Smooth muscle cell of the brain vasculature (primary cell): ENCODE data around the gene SDR42E2.
"Not testable (repeated sequence)": the region's sequence is repeated elsewhere in the genome, so short reads cannot be mapped to it uniquely, and the experiment has no call there.

ENCODE experiments used
- DNase-seq: peaks from one replicate; pipeline ENCODE4 v3.0.0-alpha.2; 2012; ENCODE audit warnings: low read depth, low spot score

SDR42E2 gene

DNA sequence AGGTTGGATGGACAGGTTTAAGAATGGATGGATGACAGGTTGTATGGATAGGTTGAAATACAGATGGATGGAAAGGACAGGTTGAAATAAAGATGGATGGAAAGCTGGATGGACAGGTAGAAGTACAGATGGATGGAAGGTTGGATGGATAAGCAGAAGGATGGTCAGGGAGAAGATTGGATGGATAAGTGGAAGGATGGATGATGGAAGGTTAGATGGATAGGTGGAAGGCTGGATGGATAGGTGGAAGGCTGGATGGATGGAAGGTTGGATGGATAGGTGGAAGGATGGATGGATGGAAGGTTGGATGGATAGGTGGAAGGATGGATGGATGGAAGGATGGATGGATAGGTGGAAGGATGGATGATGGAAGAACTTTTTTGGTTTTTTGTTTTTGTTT is 905 bp upstream of the SDR42E2 start:
- no peak for DNase-seq

GRCh38 chr16:22162656-22163009 is 327 bp downstream of the SDR42E2 start:
- DNase-seq, result no peak

DNA sequence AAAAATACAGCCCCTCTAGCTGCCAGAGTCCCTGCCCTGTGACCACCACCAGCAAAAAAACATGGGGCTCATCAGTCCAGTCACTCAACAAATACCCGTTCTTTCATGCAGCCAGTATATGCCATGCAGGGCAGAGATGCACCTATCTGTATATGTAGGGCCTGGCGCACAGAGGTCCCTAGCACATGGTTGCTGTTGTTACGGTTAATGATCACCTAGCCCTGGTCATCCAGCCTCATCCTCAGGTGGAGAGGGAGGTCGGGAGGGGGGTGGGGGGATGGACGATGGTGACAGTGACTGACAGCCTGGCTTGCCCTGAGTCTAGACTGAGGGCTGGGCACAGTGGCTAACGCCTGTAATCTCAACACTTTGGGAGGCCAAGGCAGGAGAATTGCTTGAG is 1.5 kb downstream of the SDR42E2 start:
- no peak for DNase-seq

GRCh38 chr16:22164482-22164881 is 2.2 kb downstream of the SDR42E2 start:
- DNase-seq, result no peak

DNA sequence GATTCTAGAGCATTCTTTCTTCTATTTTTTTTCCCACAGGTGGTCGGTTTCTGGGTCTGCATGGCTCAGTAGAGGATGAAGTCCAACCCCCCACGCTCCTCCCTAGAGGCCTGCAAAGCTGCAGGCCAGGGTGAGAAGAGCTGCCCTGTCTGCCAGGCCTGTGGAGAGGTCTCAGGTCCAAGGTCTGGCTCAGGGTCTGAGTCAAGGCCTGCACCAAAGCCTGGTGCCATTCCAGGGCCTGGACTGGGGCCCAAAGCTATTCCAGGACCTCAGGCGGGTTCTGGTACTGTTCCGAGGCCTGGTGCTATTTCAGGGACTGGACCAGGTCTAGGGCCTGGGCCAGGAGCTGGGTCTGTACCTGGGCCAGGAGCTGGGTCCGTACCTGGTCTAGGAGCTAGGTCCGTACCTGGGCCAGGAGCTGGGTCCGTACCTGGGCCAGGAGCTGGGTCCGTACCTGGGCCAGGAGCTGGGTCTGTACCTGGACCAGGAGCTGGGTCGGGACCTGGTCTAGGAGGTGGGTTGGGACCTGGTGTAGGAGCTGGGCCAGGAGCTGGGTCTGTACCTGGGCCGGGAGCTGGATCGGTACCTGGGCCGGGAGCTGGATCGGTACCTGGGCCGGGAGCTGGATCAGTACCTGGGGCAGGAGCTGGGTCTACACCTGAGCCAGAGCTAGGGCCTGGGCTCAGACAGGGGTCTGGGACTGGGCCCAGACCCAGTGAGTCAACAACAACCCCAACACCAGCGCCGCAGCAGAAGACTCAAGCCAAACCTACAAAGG is 3.4 kb downstream of the SDR42E2 start:
- DNase-seq, result no peak

GRCh38 chr16:22171953-22172352 is 9.6 kb downstream of the SDR42E2 start:
- DNase-seq, result no peak

GRCh38 chr16:22172642-22173041 is 10.3 kb downstream of the SDR42E2 start:
- DNase-seq, result not testable (repeated sequence)

GRCh38 chr16:22174642-22175041 is 12.3 kb downstream of the SDR42E2 start:
- DNase-seq, result no peak

GRCh38 chr16:22177968-22178930 is 15.9 kb downstream of the SDR42E2 start:
- DNase-seq, result no peak

DNA sequence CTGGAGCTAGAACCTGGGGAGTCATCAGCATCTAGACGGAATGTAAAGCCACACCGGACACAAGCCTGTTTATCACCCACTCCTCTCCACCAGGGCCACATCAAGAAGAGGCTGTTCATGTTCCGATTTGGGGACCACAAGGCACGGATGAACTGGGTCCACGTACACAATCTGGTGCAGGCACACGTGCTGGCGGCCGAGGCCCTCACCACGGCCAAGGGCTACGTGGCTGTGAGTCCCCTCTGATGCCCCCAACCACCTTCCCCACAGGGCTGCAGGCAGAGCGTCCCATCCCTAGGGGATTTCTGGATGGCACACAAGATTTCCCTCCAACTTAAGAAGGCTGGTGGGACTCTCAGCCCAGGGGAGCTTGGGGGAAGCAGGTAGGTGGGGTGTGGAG is 19.1 kb downstream of the SDR42E2 start:
- no peak for DNase-seq

- no peak for DNase-seq
These were observed 19.5 kb downstream of the SDR42E2 start for GRCh38 chr16:22181843-22182242.

GRCh38 chr16:22183335-22183734 is 21.0 kb downstream of the SDR42E2 start:
- no peak for DNase-seq

- no peak for DNase-seq
These were observed 21.8 kb downstream of the SDR42E2 start for GRCh38 chr16:22183901-22184614.

DNA sequence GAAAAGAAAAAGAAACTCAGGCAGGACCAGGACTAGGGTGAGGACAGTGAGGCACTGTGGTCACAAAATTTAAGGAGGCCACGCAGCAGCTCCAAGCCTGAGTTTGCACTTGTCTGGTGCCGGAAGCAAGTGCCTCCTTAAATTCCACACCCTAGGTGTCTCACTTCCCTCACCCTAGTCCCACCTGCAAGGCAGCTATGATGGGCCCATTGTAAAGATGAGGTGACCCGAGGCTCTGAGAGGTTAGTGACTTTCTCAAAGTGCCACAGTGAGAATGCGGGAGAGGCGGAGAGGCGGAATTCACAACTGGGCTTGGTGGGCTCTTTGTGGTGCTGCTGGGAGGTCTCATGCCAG is 22.3 kb downstream of the SDR42E2 start:
- no peak for DNase-seq

GRCh38 chr16:22186517-22186916 is 24.2 kb downstream of the SDR42E2 start:
- no peak for DNase-seq

DNA sequence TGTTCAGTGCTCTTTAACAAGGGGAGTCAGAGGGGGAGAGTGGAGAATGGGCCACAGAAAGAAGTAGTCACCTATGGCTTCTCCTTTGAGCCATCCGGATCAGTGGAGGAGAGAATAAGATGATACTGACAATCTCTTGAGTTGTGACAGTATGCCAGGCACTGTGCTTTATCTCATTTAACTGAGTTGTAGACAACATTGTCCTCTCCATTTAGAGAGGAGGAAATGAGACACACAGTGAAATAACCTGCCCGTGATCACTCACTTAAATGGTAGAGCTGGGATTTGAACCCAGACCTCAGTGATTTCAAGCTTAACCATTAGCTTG is 25.9 kb downstream of the SDR42E2 start:
- DNase-seq, result no peak

- peak; percentile 58 for DNase-seq
These were observed 26.5 kb downstream of the SDR42E2 start for GRCh38 chr16:22188595-22189442.

- DNase-seq, result no peak
These were observed 27.3 kb downstream of the SDR42E2 start for GRCh38 chr16:22189473-22190080.

DNA sequence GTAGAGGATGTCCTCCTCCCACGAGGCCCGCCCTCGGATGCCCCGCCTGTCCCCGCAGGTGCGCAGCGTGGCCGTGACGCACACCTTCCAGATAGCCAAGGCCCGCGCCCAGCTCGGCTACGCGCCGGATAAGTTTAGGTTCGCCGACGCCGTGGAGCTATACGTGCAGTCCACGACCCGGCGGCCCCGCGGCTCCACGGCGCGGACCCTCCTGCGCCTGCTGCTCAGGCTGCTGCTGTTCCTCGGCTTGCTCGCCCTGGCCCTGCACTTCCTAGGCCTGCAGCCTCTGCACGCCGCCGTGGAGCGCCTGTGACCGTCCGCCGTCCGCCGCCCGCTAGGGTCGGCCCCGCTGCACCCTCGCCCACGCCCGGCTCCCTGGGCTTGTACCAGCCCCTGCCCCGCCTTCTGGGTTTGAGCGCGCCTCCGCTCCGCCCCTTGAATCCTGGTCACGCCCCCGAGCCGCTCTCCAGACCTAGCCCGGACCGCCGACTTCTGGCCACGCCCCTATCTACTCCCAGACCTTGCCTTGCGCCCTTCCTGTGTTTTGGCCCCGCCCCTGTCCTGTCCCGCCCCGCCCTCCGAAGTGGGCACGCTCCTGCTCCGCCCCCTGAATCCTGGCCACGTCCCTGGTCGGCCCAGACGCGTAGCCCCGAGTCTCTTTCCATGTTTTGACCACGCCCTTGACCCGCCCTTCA is 27.9 kb downstream of the SDR42E2 start:
- DNase-seq, result peak; percentile 99

DNA sequence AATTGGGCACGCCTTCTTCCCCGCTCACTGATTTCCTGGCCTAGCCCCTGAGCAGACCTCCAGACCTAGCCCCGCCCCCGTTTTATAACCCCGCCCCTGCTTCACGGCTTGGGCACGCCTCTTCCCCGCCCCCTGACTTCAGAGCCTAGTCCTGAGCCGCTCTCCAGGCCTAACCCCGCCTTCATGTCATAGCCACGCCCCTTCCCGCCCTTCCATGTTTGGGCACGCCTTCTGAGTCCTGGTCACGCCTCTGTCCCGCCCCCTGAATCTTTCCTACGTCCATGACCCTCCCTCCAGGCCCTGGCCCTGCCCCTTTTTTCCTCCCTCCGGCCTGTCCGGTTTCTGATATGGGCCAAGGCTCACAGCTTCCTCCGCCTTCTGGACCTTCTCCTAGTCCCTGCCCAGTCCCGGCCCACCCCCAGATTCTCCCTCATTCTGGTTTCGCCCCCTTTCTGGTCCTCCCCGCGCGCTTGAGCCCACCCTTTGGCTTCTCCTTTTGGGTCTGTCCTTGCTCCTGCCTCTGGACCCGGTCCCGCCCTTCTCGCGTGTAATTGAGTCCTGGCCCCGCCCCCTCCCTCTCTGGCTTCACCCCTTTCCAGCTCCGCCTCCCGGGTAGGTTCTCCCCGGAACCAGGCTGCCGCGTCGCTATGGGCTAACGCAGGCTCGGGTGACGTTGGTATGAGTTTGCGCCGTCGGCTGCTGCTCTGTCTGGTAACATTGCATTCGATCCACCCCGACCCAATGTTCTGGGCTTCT is 28.6 kb downstream of the SDR42E2 start:
- DNase-seq, result peak; percentile 100
